Subcutaneous adipose tissue (tissue), 4 donors: ENCODE measurements around the gene MAN2A1. TPM values are rescaled to one million over a fixed set of nuclear protein-coding genes. Genes with fewer than 3 reads are reported as not detected.

ENCODE experiments used
- CTCF ChIP-seq: fragments of 450-650 bp; IDR thresholded peaks from one replicate; pipeline ENCODE4 v1.5.1; 2016; ENCODE audit warnings: low read depth, mild to moderate bottlenecking, control low read depth, antibody characterized with exemption, moderate library complexity
- total RNA-seq, 4 donors: library from RNA; depleted of rRNA; stranded (reverse); fragments of >200 nt; gene quantifications; one replicate each; pipeline ENCODE4 v1.1.0, GENCODE V29; 2016

Gene MAN2A1
- total RNA-seq, 4 donors from 2014 or later: 42.8 to 67.8 (median 54.4) TPM

DNA sequence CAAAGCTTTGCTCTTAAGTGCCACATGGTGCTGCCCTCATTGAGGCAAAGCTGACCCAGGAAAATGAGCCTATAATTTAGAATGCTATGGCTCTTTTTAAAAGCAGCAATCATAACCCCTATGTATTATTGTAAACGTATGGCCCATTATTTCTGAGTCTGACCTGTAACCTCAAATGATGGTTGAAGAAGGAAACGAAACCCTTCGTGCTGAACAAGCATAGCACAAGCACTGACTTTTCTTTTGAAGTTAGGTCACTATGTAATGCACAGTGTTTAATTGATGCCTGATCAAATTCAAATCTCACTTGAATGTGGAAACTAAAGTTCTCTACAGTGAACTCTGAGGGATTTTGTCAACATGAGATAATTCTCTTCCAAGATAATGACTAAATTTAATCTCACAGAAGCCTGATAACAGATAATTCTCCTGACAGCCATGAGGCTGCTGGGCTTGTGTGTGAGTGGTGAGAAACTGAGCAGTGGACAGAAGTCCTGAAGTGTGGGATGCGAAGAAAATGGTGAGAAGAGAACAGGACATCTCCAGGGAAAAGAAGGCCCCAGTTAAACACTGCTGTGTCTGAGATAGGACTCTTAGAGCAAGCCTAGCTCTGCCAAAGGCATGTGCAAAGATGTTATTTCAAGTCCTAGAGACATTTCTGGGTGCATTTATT is 226.9 kb downstream of the MAN2A1 start:
- TF ChIP-seq CTCF: no peak
